ENCODE data around the gene SRGAP2C. TPM values are rescaled to one million over a fixed set of nuclear protein-coding genes. Genes with fewer than 3 reads are reported as not detected.
"Not testable (repeated sequence)": the region's sequence is repeated elsewhere in the genome, so short reads cannot be mapped to it uniquely, and the experiment has no call there.

The SRGAP2C gene
- polyA plus RNA-seq, 10 donors, result 15.3 to 26.8 (median 22.6) TPM

GRCh38 chr1:121374851-121375367 is 190.1 kb downstream of the SRGAP2C start:
- DNase-seq, result not testable (repeated sequence)

GRCh38 chr1:121376986-121377385 is 192.2 kb downstream of the SRGAP2C start:
- not testable (repeated sequence) for DNase-seq

GRCh38 chr1:121378757-121379156 is 194.0 kb downstream of the SRGAP2C start:
- not testable (repeated sequence) for DNase-seq

- DNase-seq, result peak in 1 of 3 donors; percentile 10
Measured at GRCh38 chr1:121384754-121385153, 200.0 kb downstream of the SRGAP2C start.

- not testable (repeated sequence) for DNase-seq
Measured at GRCh38 chr1:121385162-121385561, 200.4 kb downstream of the SRGAP2C start.

GRCh38 chr1:121385563-121386288 is 201.0 kb downstream of the SRGAP2C start:
- not testable (repeated sequence) for DNase-seq

GRCh38 chr1:121386319-121386948 is 201.7 kb downstream of the SRGAP2C start:
- not testable (repeated sequence) for DNase-seq

- DNase-seq, result not testable (repeated sequence)
Measured at GRCh38 chr1:121389895-121390560, 205.3 kb downstream of the SRGAP2C start.

GRCh38 chr1:121392130-121392529 is 207.4 kb downstream of the SRGAP2C start:
- not testable (repeated sequence) for DNase-seq

GRCh38 chr1:121395718-121396201 is 211.0 kb downstream of the SRGAP2C start:
- DNase-seq, result peak in 1 of 3 donors; percentile 27

GRCh38 chr1:121396335-121397081 is 211.7 kb downstream of the SRGAP2C start:
- DNase-seq, result peak in 1 of 3 donors; percentile 59

GRCh38 chr1:121397101-121397500 is 212.3 kb downstream of the SRGAP2C start:
- not testable (repeated sequence) for DNase-seq

- DNase-seq, result not testable (repeated sequence)
Measured at GRCh38 chr1:121399193-121399592, 214.4 kb downstream of the SRGAP2C start.

GRCh38 chr1:121400108-121400507 is 215.3 kb downstream of the SRGAP2C start:
- not testable (repeated sequence) for DNase-seq

GRCh38 chr1:121400541-121401310 is 216.0 kb downstream of the SRGAP2C start:
- not testable (repeated sequence) for DNase-seq

GRCh38 chr1:121401375-121401955 is 216.7 kb downstream of the SRGAP2C start:
- DNase-seq, result not testable (repeated sequence)

GRCh38 chr1:121403254-121403653 is 218.5 kb downstream of the SRGAP2C start:
- DNase-seq, result not testable (repeated sequence)

GRCh38 chr1:121408354-121408753 is 223.6 kb downstream of the SRGAP2C start:
- no peak for DNase-seq

GRCh38 chr1:121413821-121414220 is 229.0 kb downstream of the SRGAP2C start:
- no peak for DNase-seq

GRCh38 chr1:121414905-121415304 is 230.1 kb downstream of the SRGAP2C start:
- no peak for DNase-seq
